C4-2B (cell line): Measurements from ENCODE around the gene BLCAP.

ENCODE experiments used
- ZFX ChIP-seq: fragments of 450-650 bp; IDR thresholded peaks from 2 replicates; pipeline ENCODE4 v1.6.1; 2017
- TF ChIP-seq, protein P1 (sequence below): fragments of 450-650 bp; conservative IDR thresholded peaks from 2 replicates; pipeline ENCODE4 v1.5.1; 2017; ENCODE audit warnings: mild to moderate bottlenecking

DNA sequence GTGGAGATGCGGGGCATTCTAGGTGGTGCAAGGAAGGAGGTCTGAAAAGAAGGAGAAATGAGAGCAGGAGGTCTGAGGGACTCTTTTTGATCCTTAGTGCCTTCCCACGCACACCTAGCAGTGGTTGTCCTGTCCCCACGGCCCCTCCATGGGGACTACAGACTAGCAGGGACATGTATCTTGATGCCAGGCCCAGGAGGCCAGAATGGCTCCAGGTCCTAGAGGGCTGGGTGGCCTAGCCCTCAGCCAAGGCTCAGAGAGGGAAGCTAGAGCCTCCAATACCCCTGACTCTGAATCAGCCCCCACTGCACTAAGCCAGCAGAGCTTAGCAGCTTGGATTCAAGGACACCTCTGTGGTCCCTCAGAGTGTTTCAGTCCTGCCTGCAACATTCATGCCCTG is 16.7 kb upstream of the BLCAP start:
- TF ChIP-seq, protein P1, sequence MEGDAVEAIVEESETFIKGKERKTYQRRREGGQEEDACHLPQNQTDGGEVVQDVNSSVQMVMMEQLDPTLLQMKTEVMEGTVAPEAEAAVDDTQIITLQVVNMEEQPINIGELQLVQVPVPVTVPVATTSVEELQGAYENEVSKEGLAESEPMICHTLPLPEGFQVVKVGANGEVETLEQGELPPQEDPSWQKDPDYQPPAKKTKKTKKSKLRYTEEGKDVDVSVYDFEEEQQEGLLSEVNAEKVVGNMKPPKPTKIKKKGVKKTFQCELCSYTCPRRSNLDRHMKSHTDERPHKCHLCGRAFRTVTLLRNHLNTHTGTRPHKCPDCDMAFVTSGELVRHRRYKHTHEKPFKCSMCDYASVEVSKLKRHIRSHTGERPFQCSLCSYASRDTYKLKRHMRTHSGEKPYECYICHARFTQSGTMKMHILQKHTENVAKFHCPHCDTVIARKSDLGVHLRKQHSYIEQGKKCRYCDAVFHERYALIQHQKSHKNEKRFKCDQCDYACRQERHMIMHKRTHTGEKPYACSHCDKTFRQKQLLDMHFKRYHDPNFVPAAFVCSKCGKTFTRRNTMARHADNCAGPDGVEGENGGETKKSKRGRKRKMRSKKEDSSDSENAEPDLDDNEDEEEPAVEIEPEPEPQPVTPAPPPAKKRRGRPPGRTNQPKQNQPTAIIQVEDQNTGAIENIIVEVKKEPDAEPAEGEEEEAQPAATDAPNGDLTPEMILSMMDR: no peak
- no peak for TF ChIP-seq ZFX
